HepG2 (cell line): Measurements from ENCODE around the gene NRG2.

Experiments used
- FOSL2 ChIP-seq: sonication (generic); formaldehyde crosslinking; IDR thresholded peaks from 2 replicates; pipeline ENCODE4 v1.4.0; 2020; ENCODE audit warnings: missing genetic modification reagents
- GABPA ChIP-seq, 2 experiments: IDR thresholded peaks; 2 replicates each; pipeline ENCODE4 v1.6.1; 2011 to 2016; ENCODE audit warnings: low read depth in 2 of 2, low read length in 1 of 2, missing biosample characterization in 1 of 2, missing genetic modification characterization in 1 of 2
- JUND ChIP-seq: sonication (generic); formaldehyde crosslinking; IDR thresholded peaks from 2 replicates; pipeline ENCODE4 v1.8.0; 2022; ENCODE audit warnings: mild to moderate bottlenecking, missing genetic modification reagents
- KMT2A ChIP-seq: sonication (generic); formaldehyde crosslinking; IDR thresholded peaks from 2 replicates; pipeline ENCODE4 v1.4.0; 2020; ENCODE audit warnings: missing genetic modification reagents
- MBD4 ChIP-seq: IDR thresholded peaks from 2 replicates; pipeline ENCODE4 v1.6.1; 2012; ENCODE audit warnings: low read length, inconsistent platforms, borderline replicate concordance
- RBAK ChIP-seq: sonication (generic); formaldehyde crosslinking; IDR thresholded peaks from 2 replicates; pipeline ENCODE4 v1.5.1; 2020; ENCODE audit warnings: mild to moderate bottlenecking, missing genetic modification reagents
- RXRA ChIP-seq: sonication (generic); formaldehyde crosslinking; IDR thresholded peaks from 2 replicates; pipeline ENCODE4 v1.5.1; 2020; ENCODE audit warnings: missing genetic modification reagents
- ZFP1 ChIP-seq: IDR thresholded peaks from 2 replicates; pipeline ENCODE4 v1.6.1; 2016
- ZNF121 ChIP-seq: sonication (generic); formaldehyde crosslinking; IDR thresholded peaks from 2 replicates; pipeline ENCODE4 v1.5.0; 2020; ENCODE audit warnings: mild to moderate bottlenecking, missing genetic modification reagents
- ZNF331 ChIP-seq: sonication (generic); formaldehyde crosslinking; IDR thresholded peaks from 2 replicates; pipeline ENCODE4 v1.4.0; 2020; ENCODE audit warnings: missing genetic modification reagents
- ZNF567 ChIP-seq: sonication (generic); formaldehyde crosslinking; IDR thresholded peaks from 2 replicates; pipeline ENCODE4 v1.8.1; 2023; ENCODE audit warnings: mild to moderate bottlenecking, missing genetic modification reagents, borderline replicate concordance
- ZNF883 ChIP-seq: sonication (generic); formaldehyde crosslinking; IDR thresholded peaks from 2 replicates; pipeline ENCODE4 v1.5.1; 2020; ENCODE audit warnings: mild to moderate bottlenecking, missing genetic modification reagents; ENCODE audit errors: not compliant biosample characterization
- TF ChIP-seq, protein P1 (sequence below): sonication (generic); formaldehyde crosslinking; IDR thresholded peaks from 2 replicates; pipeline ENCODE4 v1.4.0; 2020; ENCODE audit warnings: low read depth, missing genetic modification reagents
- TF ChIP-seq, protein P2 (sequence below): fragments of 450-650 bp; IDR thresholded peaks from 2 replicates; pipeline ENCODE4 v1.6.1; 2017; ENCODE audit warnings: mild to moderate bottlenecking

DNA sequence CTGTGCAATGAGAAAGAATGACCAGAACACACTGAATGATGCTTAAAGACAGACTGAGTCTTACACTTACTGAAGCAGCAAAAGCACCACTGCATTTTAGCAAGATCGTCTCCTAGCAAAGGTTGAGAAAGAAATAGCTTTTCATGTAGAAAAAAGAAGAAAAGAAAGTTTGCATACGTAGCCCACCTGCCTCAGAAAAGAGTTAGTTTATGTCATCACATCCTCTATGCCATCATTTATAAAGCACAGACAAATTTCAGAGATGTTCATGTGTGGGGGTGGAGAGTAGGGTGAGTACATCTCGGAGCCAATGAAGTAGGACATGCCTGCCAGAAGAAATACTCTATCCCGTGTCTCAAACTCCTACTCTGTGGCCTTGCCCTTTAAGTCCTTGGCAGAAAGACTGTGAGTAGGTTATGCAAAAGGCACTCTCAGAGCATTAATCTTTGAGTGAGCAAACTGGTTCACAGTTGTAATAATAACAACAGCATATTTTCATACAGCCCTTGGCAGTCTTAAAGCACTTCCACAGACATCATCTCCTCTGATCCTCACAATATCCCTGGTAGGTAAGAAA lies 22.4 kb downstream of the NRG2 start:
- TF ChIP-seq MBD4 (no peak), FOSL2 (no peak), JUND (CRISPR knock-in tag) (no peak), ZNF883 (CRISPR knock-in tag) (no peak), ZFP1 (CRISPR knock-in tag) (no peak), RXRA (no peak), ZNF121 (CRISPR knock-in tag) (no peak), RBAK (CRISPR knock-in tag) (no peak), ZNF331 (no peak), GABPA (IDR thresholded peaks at IDR 0.05; ENCODE audit: low read depth, low read length) (no peak), GABPA (CRISPR knock-in tag; IDR thresholded peaks at IDR 0.05; ENCODE audit: low read depth) (no peak), ZNF567 (CRISPR knock-in tag) (no peak), KMT2A (no peak)
- TF ChIP-seq, protein P1, sequence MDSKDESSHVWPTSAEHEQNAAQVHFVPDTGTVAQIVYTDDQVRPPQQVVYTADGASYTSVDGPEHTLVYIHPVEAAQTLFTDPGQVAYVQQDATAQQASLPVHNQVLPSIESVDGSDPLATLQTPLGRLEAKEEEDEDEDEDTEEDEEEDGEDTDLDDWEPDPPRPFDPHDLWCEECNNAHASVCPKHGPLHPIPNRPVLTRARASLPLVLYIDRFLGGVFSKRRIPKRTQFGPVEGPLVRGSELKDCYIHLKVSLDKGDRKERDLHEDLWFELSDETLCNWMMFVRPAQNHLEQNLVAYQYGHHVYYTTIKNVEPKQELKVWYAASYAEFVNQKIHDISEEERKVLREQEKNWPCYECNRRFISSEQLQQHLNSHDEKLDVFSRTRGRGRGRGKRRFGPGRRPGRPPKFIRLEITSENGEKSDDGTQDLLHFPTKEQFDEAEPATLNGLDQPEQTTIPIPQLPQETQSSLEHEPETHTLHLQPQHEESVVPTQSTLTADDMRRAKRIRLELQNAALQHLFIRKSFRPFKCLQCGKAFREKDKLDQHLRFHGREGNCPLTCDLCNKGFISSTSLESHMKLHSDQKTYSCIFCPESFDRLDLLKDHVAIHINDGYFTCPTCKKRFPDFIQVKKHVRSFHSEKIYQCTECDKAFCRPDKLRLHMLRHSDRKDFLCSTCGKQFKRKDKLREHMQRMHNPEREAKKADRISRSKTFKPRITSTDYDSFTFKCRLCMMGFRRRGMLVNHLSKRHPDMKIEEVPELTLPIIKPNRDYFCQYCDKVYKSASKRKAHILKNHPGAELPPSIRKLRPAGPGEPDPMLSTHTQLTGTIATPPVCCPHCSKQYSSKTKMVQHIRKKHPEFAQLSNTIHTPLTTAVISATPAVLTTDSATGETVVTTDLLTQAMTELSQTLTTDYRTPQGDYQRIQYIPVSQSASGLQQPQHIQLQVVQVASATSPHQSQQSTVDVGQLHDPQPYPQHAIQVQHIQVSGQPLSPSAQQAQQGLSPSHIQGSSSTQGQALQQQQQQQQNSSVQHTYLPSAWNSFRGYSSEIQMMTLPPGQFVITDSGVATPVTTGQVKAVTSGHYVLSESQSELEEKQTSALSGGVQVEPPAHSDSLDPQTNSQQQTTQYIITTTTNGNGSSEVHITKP (CRISPR knock-in tag) = no peak
- TF ChIP-seq, protein P2, sequence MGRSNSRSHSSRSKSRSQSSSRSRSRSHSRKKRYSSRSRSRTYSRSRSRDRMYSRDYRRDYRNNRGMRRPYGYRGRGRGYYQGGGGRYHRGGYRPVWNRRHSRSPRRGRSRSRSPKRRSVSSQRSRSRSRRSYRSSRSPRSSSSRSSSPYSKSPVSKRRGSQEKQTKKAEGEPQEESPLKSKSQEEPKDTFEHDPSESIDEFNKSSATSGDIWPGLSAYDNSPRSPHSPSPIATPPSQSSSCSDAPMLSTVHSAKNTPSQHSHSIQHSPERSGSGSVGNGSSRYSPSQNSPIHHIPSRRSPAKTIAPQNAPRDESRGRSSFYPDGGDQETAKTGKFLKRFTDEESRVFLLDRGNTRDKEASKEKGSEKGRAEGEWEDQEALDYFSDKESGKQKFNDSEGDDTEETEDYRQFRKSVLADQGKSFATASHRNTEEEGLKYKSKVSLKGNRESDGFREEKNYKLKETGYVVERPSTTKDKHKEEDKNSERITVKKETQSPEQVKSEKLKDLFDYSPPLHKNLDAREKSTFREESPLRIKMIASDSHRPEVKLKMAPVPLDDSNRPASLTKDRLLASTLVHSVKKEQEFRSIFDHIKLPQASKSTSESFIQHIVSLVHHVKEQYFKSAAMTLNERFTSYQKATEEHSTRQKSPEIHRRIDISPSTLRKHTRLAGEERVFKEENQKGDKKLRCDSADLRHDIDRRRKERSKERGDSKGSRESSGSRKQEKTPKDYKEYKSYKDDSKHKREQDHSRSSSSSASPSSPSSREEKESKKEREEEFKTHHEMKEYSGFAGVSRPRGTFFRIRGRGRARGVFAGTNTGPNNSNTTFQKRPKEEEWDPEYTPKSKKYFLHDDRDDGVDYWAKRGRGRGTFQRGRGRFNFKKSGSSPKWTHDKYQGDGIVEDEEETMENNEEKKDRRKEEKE = no peak
